T-helper 17 cell (primary cell): ENCODE measurements around the gene CEACAM6. TPM values are rescaled to one million over a fixed set of nuclear protein-coding genes. Genes with fewer than 3 reads are reported as not detected.
A peak's percentile ranks its signal among the peaks of the same experiment; 100 is the strongest.

ENCODE experiments used
- ATAC-seq: fragments of 150-1000 bp; cut with Tn5 transposase; 2 replicates; pipeline ENCODE4 v1.10.0; 2021; ENCODE audit warnings: mild to moderate bottlenecking, moderate library complexity
- DNase-seq, 3 donors: peaks; one replicate each; pipeline versions ENCODE4 v3.0.0 to v3.0.0-alpha.2; 2020 to 2021
- H3K9me3 ChIP-seq: one replicate; pipeline ENCODE4 v1.7.0; 2013; ENCODE audit warnings: low read length, mild to moderate bottlenecking; ENCODE audit not compliant: control insufficient read depth, poor library complexity, severe bottlenecking
- H3K27ac Mint-ChIP-seq: one replicate; pipeline ENCODE4 v1.8.0; 2022; ENCODE audit warnings: mild to moderate bottlenecking, moderate library complexity, mixed read lengths
- H3K27me3 Mint-ChIP-seq: one replicate; pipeline ENCODE4 v1.8.0; 2022; ENCODE audit warnings: mixed read lengths
- H3K36me3 Mint-ChIP-seq: one replicate; pipeline ENCODE4 v1.8.0; 2022; ENCODE audit warnings: low read depth, mixed read lengths
- H3K4me1 Mint-ChIP-seq: one replicate; pipeline ENCODE4 v1.8.0; 2022; ENCODE audit warnings: mild to moderate bottlenecking, mixed read lengths
- H3K4me3 Mint-ChIP-seq: one replicate; pipeline ENCODE4 v1.8.0; 2022; ENCODE audit warnings: mild to moderate bottlenecking, moderate library complexity, mixed read lengths
- total RNA-seq, 4 donors: library from RNA in 2 of 4; stranded (reverse) in 2 of 4; gene quantifications; one replicate each; pipeline ENCODE4 v1.2.3 and lab custom pipeline; 2022 to 2026

The CEACAM6 gene
- total RNA-seq, 2 donors from 2014 or later = not detected

- Mint-ChIP-seq H3K4me3 (no peak overlapping the region), H3K27me3 (peaks cover 9% of the 10 kb centered on the region), H3K36me3 (no peaks in the 10 kb centered on the region), H3K4me1 (peaks cover 3% of the 10 kb centered on the region), H3K27ac (no peak overlapping the region)
- no peak for ATAC-seq
- no peak for DNase-seq
- H3K9me3 ChIP-seq = no peaks in the 10 kb centered on the region
Measured at GRCh38 chr19:41811036-41811435, 55.7 kb downstream of the CEACAM6 start.

- no peak for ATAC-seq
- Mint-ChIP-seq H3K4me3 (no peak overlapping the region), H3K4me1 (peaks cover 3% of the 10 kb centered on the region), H3K27me3 (peaks cover 9% of the 10 kb centered on the region), H3K36me3 (no peaks in the 10 kb centered on the region), H3K27ac (no peak overlapping the region)
- no peak for DNase-seq
- no peaks in the 10 kb centered on the region for H3K9me3 ChIP-seq
Measured at GRCh38 chr19:41811981-41812380, 56.7 kb downstream of the CEACAM6 start.

- peaks cover 3% of the 10 kb centered on the region for H3K4me1 Mint-ChIP-seq
- H3K27me3 Mint-ChIP-seq = no peaks in the 10 kb centered on the region
- no peak for ATAC-seq
- H3K36me3 Mint-ChIP-seq = no peaks in the 10 kb centered on the region
- DNase-seq = no peak
- no peak overlapping the region for H3K4me3 Mint-ChIP-seq
- no peak overlapping the region for H3K27ac Mint-ChIP-seq
- no peaks in the 10 kb centered on the region for H3K9me3 ChIP-seq
Measured at GRCh38 chr19:41813911-41814310, 58.6 kb downstream of the CEACAM6 start.

GRCh38 chr19:41815301-41815700 lies 60.0 kb downstream of the CEACAM6 start:
- Mint-ChIP-seq H3K4me1 (peaks cover 3% of the 10 kb centered on the region), H3K27ac (no peak overlapping the region)
- ATAC-seq = no peak

GRCh38 chr19:41816761-41817160 lies 61.4 kb downstream of the CEACAM6 start:
- H3K36me3 Mint-ChIP-seq = no peaks in the 10 kb centered on the region
- H3K27ac Mint-ChIP-seq = no peak overlapping the region
- peaks cover 6% of the 10 kb centered on the region for H3K4me1 Mint-ChIP-seq
- peaks cover 12% of the 10 kb centered on the region for H3K27me3 Mint-ChIP-seq
- no peak overlapping the region for H3K4me3 Mint-ChIP-seq
- ATAC-seq (no peak), DNase-seq (no peak)
- H3K9me3 ChIP-seq = no peaks in the 10 kb centered on the region

More at GRCh38 chr19:41815301-41815700, 60.0 kb downstream of the CEACAM6 start:
- Mint-ChIP-seq H3K36me3 (no peaks in the 10 kb centered on the region), H3K27me3 (no peaks in the 10 kb centered on the region), H3K4me3 (no peak overlapping the region)
- DNase-seq = no peak
- no peaks in the 10 kb centered on the region for H3K9me3 ChIP-seq

- H3K27ac Mint-ChIP-seq = no peak overlapping the region
Measured at GRCh38 chr19:41821003-41821735, 65.8 kb downstream of the CEACAM6 start.

More at GRCh38 chr19:41821003-41821735, 65.8 kb downstream of the CEACAM6 start:
- no peak overlapping the region for H3K4me3 Mint-ChIP-seq
- DNase-seq = peak in 1 of 3 donors; percentile 26
- peaks cover 2% of the 10 kb centered on the region for H3K36me3 Mint-ChIP-seq
- H3K4me1 Mint-ChIP-seq = peaks cover 3% of the 10 kb centered on the region
- no peaks in the 10 kb centered on the region for H3K9me3 ChIP-seq
- peaks cover 33% of the 10 kb centered on the region for H3K27me3 Mint-ChIP-seq
- ATAC-seq = peak; percentile 82

Other genes with a start within 250 kb of the CEACAM6 start
- 10 to 100 TPM; 40.5 to 44.4 TPM for gene CEACAM21, start 179.4 kb upstream of the CEACAM6 start, total RNA-seq
- gene CEACAM4, start 128.5 kb upstream of the CEACAM6 start, total RNA-seq = under 1 TPM; 0.31 to 0.92 TPM
- not detected for gene CEACAM7, start 67.3 kb upstream of the CEACAM6 start, total RNA-seq
- not detected for gene CEACAM5, start 46.9 kb upstream of the CEACAM6 start, total RNA-seq
- under 1 TPM in 1 of 2 donors, not detected in 1; 0.25 TPM for gene CEACAM3, start 41.1 kb downstream of the CEACAM6 start, total RNA-seq
- gene LYPD4, start 89.2 kb downstream of the CEACAM6 start, total RNA-seq = not detected
- gene DMRTC2, start 89.5 kb downstream of the CEACAM6 start, total RNA-seq = not detected
- gene RPS19, start 104.7 kb downstream of the CEACAM6 start, total RNA-seq = 1,000 to 10,000 TPM; 3,299 to 3,349 TPM
- 10 to 100 TPM in 1 of 2 donors, 1 to 10 TPM in 1; 1.6 to 27.3 TPM for gene CD79A, start 121.7 kb downstream of the CEACAM6 start, total RNA-seq
- 100 to 1,000 TPM; 929 to 961 TPM for gene ARHGEF1, start 127.7 kb downstream of the CEACAM6 start, total RNA-seq
- 1 to 10 TPM; 2.4 to 3.1 TPM for gene ERFL, start 172.9 kb downstream of the CEACAM6 start, total RNA-seq
- 10 to 100 TPM; 90.1 to 98.3 TPM for gene RABAC1, start 203.8 kb downstream of the CEACAM6 start, total RNA-seq
- 1 to 10 TPM; 2.2 to 4.9 TPM for gene ATP1A3, start 238.7 kb downstream of the CEACAM6 start, total RNA-seq